ENCODE results near the gene EVPLL.
"Not testable (repeated sequence)": the region's sequence is repeated elsewhere in the genome, so short reads cannot be mapped to it uniquely, and the experiment has no call there.

EVPLL gene

DNA sequence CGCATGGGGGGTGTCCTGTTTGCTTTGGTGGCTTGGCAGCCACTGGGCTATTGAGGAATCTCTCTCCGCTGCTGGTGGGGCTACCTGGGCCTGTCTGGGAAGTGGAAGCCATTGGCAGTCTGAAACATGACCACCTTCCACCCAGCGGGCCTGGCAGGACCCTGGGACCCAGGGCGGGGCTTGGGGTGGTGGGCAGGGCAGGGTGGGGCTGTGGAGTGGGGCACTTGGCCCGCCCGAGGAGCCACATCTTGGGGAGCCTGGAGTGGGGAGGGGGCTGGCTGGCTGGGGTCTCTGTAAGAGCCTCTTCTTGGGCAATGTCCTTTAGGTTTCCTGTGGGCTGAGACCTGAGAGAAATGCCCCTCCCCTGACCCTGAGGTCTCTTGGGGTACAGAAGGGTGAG is 48.0 kb downstream of the EVPLL start:
- not testable (repeated sequence) for FAIRE-seq

DNA sequence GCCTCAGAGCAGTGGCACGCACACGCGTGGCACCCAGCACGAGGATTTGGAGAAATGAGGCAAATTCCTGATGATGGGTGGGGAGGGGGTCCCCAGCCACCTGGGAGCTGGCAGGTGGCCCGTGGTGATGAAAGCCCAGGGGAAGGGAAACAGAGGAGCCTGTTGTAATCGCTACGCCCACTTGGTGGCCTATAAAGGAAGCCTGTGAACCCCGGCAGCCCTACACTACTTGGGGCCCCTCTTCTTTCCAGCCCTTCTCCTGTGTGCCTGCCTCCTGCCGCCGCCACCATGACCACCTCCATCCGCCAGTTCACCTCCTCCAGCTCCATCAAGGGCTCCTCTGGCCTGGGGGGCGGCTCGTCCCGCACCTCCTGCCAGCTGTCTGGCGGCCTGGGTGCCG is 49.1 kb downstream of the EVPLL start:
- not testable (repeated sequence) for FAIRE-seq

DNA sequence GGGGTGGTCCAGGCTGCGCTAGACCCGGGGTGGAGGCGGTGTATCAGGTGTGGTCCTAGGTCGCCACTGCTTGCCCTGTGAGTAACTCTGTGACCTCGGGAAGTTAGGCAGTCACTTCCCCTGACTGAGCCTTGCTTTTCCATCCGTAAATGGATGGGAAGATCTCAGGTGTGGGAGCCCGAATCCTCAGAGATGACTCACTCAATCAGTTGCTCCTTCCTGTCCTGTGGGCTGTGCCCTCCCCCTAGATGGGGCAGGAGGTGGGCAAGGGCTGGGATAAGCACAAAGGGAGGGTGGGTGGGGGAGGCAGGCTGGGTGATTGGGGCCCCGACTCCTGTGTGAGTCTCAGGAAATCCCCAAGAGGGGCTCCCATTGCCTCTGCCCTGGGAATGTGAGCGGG is 54.6 kb downstream of the EVPLL start:
- not testable (repeated sequence) for FAIRE-seq

All from A204.1 (cell line).